Keratinocyte (primary cell): ENCODE data around the gene SECTM1. TPM values are rescaled to one million over a fixed set of nuclear protein-coding genes. Genes with fewer than 3 reads are reported as not detected.

Experiments
- DNase-seq: peaks from one replicate; pipeline ENCODE4 v3.0.0-alpha.2; 2011; ENCODE audit warnings: low read depth, missing footprints, low spot score
- FAIRE-seq: peaks from 2 replicates; lab custom pipeline; 2011; peaks lifted over from hg19 to GRCh38; lab: Jason Lieb, UNC
- H2AFZ ChIP-seq: 2 replicates; pipeline ENCODE4 v1.6.0; 2012; ENCODE audit warnings: low read length, control low read depth, inconsistent platforms; ENCODE audit not compliant: control insufficient read depth
- H3K27ac ChIP-seq: 2 replicates; pipeline ENCODE4 v1.5.1; 2011; ENCODE audit warnings: low read length; ENCODE audit not compliant: control insufficient read depth, insufficient read depth
- H3K27me3 ChIP-seq: 3 replicates; pipeline ENCODE4 v1.6.0; 2011; ENCODE audit warnings: low read length; ENCODE audit not compliant: control insufficient read depth, insufficient read depth; ENCODE audit errors: extremely low read depth
- H3K36me3 ChIP-seq, 2 experiments: 2 replicates in 1 of 2; 3 replicates in 1 of 2; pipeline ENCODE4 v1.5.1; 2011; ENCODE audit warnings: low read length in 2 of 2, mild to moderate bottlenecking in 1 of 2; ENCODE audit not compliant: control insufficient read depth in 2 of 2, insufficient read depth in 2 of 2; ENCODE audit errors: extremely low read depth in 1 of 2
- H3K4me1 ChIP-seq: 3 replicates; pipeline ENCODE4 v1.5.1; 2011; ENCODE audit warnings: low read length; ENCODE audit not compliant: control insufficient read depth, insufficient read depth; ENCODE audit errors: extremely low read depth
- H3K4me2 ChIP-seq: 3 replicates; pipeline ENCODE4 v1.6.0; 2011; ENCODE audit warnings: low read depth, low read length; ENCODE audit not compliant: control insufficient read depth, insufficient read depth; ENCODE audit errors: extremely low read depth
- H3K4me3 ChIP-seq, 3 experiments: fragments of 200-600 bp in 1 of 3; sonication (generic) in 1 of 3; 2 replicates in 2 of 3; 3 replicates in 1 of 3; pipeline ENCODE4 v1.5.1; 2011 to 2016; ENCODE audit warnings: low read length in 3 of 3, mild to moderate bottlenecking in 3 of 3, control low read depth in 2 of 3, inconsistent platforms in 1 of 3, low read depth in 1 of 3, mixed read lengths in 1 of 3, mixed run types in 1 of 3, moderate library complexity in 1 of 3; ENCODE audit not compliant: control insufficient read depth in 2 of 3, insufficient read depth in 2 of 3; ENCODE audit errors: extremely low read depth in 1 of 3
- H3K79me2 ChIP-seq: 2 replicates; pipeline ENCODE4 v1.6.0; 2012; ENCODE audit warnings: low read length; ENCODE audit not compliant: control insufficient read depth, insufficient read depth
- H3K9ac ChIP-seq: 3 replicates; pipeline ENCODE4 v1.6.0; 2011; ENCODE audit warnings: low read length; ENCODE audit not compliant: control insufficient read depth, insufficient read depth; ENCODE audit errors: extremely low read depth
- H3K9me1 ChIP-seq: 3 replicates; pipeline ENCODE4 v1.6.0; 2011; ENCODE audit warnings: low read length; ENCODE audit not compliant: control insufficient read depth, insufficient read depth; ENCODE audit errors: extremely low read depth
- H3K9me3 ChIP-seq: 2 replicates; pipeline ENCODE4 v1.5.1; 2012; ENCODE audit warnings: low read depth, low read length; ENCODE audit not compliant: control insufficient read depth
- H4K20me1 ChIP-seq: 3 replicates; pipeline ENCODE4 v1.6.0; 2011; ENCODE audit warnings: low read length; ENCODE audit not compliant: control insufficient read depth, insufficient read depth; ENCODE audit errors: extremely low read depth
- EZH2 ChIP-seq: IDR thresholded peaks from one replicate; pipeline ENCODE4 v1.6.1; 2012; ENCODE audit warnings: inconsistent platforms, mild to moderate bottlenecking, low read length, moderate library complexity
- dilution Hi-C: fragments of 300-500 bp; cut with MboI; formaldehyde crosslinking; loops from one replicate; pipeline ENCODE4 v1.7.0; 2020; ENCODE audit warnings: low sequenced_read_pairs; ENCODE audit not compliant: extremely low pct_ligation_motif_present
- polyA plus RNA-seq, 5 experiments: library from polyadenylated mRNA; depleted of rRNA in 3 of 5; stranded (reverse) in 3 of 5; stranded (forward) in 1 of 5; unstranded in 1 of 5; fragments of >200 nt; gene quantifications; 1 replicate in 1 of 5; 2 replicates in 3 of 5; 3 replicates in 1 of 5; pipeline versions ENCODE4 v1.2.1 to v1.2.3, GENCODE V29; 2011 to 2012; ENCODE audit warnings: missing spikeins in 2 of 5, low read depth in 1 of 5, low replicate concordance in 1 of 5
- TF ChIP-seq, protein P1 (sequence below), 3 experiments: IDR thresholded peaks in 1 of 3; conservative IDR thresholded peaks in 1 of 3; optimal IDR thresholded peaks in 1 of 3; 2 replicates in 2 of 3; 3 replicates in 1 of 3; pipeline versions ENCODE3 to v1.5.1; 2011; ENCODE audit warnings: low read length in 3 of 3, mild to moderate bottlenecking in 3 of 3, moderate library complexity in 2 of 3, control low read depth in 1 of 3, inconsistent platforms in 1 of 3; ENCODE audit not compliant: insufficient read depth in 2 of 3; ENCODE audit errors: extremely low read depth in 1 of 3

Gene SECTM1
- polyA plus RNA-seq, 1 donor (not counting 4 experiments of a cell fraction or from before 2014, with no cell fraction given): 2.0 TPM

DNA sequence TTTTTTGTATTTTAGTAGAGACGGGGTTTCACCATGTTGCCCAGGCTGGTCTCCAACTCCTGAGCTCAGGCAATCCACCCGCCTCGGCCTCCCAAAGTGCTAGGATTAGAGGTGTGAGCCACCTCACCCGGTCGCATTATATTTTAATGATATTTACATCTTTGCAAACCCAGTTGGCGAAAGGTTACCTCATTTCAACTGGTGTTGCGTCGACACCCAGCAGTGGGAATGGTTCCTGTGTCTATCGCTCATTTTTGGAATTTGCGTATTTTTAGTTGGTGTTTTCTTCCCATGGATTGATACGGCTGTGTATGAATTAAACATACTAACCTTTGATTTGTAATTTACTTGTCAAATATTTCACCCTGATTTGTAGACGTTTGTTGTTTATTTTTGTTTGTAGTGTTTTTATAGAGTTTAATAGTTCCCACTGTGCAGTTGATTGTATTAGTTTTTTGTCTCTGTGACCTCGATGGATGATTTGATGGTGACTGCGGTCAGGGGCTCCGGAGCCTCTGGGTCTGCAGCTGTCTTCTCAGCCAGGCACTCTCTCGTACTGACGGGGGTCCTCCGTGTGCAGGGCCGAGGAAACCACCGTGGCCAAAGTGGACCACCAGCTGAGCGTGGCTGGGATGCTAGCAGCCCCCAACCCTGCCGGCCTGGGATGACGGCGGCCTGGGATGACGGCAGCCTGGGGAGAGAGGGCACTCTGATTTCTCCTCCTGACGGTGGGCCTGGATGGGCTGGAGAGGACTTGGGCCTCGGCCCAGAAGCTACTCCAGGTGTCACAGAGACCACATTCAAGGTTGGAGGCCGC lies 20.2 kb downstream of the SECTM1 start:
- TF ChIP-seq EZH2: no peak
- TF ChIP-seq, protein P1, sequence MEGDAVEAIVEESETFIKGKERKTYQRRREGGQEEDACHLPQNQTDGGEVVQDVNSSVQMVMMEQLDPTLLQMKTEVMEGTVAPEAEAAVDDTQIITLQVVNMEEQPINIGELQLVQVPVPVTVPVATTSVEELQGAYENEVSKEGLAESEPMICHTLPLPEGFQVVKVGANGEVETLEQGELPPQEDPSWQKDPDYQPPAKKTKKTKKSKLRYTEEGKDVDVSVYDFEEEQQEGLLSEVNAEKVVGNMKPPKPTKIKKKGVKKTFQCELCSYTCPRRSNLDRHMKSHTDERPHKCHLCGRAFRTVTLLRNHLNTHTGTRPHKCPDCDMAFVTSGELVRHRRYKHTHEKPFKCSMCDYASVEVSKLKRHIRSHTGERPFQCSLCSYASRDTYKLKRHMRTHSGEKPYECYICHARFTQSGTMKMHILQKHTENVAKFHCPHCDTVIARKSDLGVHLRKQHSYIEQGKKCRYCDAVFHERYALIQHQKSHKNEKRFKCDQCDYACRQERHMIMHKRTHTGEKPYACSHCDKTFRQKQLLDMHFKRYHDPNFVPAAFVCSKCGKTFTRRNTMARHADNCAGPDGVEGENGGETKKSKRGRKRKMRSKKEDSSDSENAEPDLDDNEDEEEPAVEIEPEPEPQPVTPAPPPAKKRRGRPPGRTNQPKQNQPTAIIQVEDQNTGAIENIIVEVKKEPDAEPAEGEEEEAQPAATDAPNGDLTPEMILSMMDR (optimal IDR thresholded peaks at IDR 0.05 in 1 of 3, IDR thresholded peaks at IDR 0.05 in 1 of 3, conservative IDR thresholded peaks at IDR 0.05 in 1 of 3; ENCODE audit: extremely low read depth in 1 of 3, insufficient read depth in 2 of 3, low read length in 3 of 3): no peak
- Histone ChIP-seq H3K4me2 (no peak overlapping the region), H3K4me1 (no peaks in the 10 kb centered on the region), H3K79me2 (no peaks in the 10 kb centered on the region), H3K9ac (no peak overlapping the region), H2AFZ (no peak overlapping the region), H3K27me3 (peaks cover 71% of the 10 kb centered on the region), H4K20me1 (no peaks in the 10 kb centered on the region), H3K36me3 (no peaks in the 10 kb centered on the region), H3K27ac (no peak overlapping the region), H3K9me1 (no peaks in the 10 kb centered on the region), H3K4me3 (no peak overlapping the region), H3K9me3 (peaks cover 3% of the 10 kb centered on the region)
- dilution Hi-C loops: no loop called here
- FAIRE-seq (no peak), DNase-seq (no peak)

DNA sequence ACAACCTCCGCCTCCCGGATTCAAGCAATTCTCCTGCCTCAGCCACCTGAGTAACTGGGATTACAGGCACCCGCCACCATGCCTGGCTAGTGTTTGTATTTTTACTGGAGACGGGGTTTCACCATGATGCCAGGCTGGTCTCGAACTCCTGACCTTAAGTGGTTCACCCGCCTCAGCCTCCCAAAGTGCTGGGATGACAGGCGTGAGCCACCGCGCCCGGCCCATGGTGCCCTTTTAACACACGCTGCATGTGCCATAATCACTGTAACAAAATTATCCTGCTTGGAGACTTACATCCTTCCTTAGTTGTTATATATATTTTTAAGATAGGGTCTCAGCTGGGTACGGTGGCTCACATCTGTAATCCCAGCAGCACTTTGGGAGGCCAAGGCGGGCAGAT lies 21.6 kb downstream of the SECTM1 start:
- H3K27me3 ChIP-seq: peaks cover 67% of the 10 kb centered on the region
- no peak for FAIRE-seq
- H2AFZ ChIP-seq: no peak overlapping the region
- no peak overlapping the region for H3K9ac ChIP-seq
- H4K20me1 ChIP-seq: no peaks in the 10 kb centered on the region
- no peak overlapping the region for H3K27ac ChIP-seq
- no peaks in the 10 kb centered on the region for H3K9me1 ChIP-seq
- H3K36me3 ChIP-seq: no peaks in the 10 kb centered on the region
- H3K9me3 ChIP-seq: no peaks in the 10 kb centered on the region
- dilution Hi-C loops: no loop called here
- H3K4me3 ChIP-seq: no peak overlapping the region
- no peak for DNase-seq
- H3K4me2 ChIP-seq: no peak overlapping the region
- H3K79me2 ChIP-seq: no peaks in the 10 kb centered on the region
- no peaks in the 10 kb centered on the region for H3K4me1 ChIP-seq
- TF ChIP-seq, protein P1 (optimal IDR thresholded peaks at IDR 0.05 in 1 of 3, IDR thresholded peaks at IDR 0.05 in 1 of 3, conservative IDR thresholded peaks at IDR 0.05 in 1 of 3; ENCODE audit: extremely low read depth in 1 of 3, insufficient read depth in 2 of 3, low read length in 3 of 3): no peak
- no peak for TF ChIP-seq EZH2
